ENCODE data around the gene DCAKD. TPM values are rescaled to one million over a fixed set of nuclear protein-coding genes. Genes with fewer than 3 reads are reported as not detected.
A peak's percentile ranks its signal among the peaks of the same experiment; 100 is the strongest.

Gene DCAKD
- total RNA-seq, 1 experiment from 2014 or later = 57.7 TPM

DNA sequence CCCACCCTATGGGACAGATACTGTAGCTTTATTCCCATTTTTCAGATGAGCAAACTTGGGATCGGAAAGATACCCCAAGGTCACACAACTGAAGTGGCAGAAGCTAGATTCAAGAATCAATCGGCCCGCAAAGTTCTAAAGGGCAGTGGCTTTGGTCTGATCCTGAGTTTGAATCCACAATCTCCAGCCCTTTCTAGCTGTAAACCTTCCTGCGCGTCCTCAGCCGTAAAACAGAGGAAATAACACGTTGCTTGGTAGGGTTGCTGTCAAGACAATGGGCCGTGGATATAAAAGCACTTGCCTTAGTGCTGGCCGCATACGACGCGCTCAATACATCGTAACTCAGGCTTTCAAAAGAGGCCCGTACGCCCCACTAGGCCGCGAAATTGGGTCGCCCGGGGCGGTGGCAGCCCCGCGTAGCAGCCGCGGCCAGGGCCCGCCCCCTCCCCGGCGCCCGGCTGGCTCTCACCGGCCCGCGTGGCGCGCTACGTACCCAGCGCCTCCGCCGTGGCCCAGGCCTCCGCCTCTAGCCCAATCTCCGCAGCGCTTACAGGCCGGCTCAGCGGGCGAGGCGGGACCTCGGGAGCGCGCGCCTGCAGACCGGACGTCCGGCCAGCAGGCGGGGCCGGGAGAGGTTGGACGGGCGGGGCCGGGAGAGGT, at the start of gene DCAKD (continued):
- TF ChIP-seq, protein P1, sequence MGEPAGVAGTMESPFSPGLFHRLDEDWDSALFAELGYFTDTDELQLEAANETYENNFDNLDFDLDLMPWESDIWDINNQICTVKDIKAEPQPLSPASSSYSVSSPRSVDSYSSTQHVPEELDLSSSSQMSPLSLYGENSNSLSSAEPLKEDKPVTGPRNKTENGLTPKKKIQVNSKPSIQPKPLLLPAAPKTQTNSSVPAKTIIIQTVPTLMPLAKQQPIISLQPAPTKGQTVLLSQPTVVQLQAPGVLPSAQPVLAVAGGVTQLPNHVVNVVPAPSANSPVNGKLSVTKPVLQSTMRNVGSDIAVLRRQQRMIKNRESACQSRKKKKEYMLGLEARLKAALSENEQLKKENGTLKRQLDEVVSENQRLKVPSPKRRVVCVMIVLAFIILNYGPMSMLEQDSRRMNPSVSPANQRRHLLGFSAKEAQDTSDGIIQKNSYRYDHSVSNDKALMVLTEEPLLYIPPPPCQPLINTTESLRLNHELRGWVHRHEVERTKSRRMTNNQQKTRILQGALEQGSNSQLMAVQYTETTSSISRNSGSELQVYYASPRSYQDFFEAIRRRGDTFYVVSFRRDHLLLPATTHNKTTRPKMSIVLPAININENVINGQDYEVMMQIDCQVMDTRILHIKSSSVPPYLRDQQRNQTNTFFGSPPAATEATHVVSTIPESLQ (CRISPR knock-in tag; IDR thresholded peaks at IDR 0.05) = no peak
- 0 out of 2 replicates have a peak, but pooled peaks have one; percentile 25 for TF ChIP-seq GABPB1 (CRISPR knock-in tag; IDR thresholded peaks at IDR 0.05)
- TF ChIP-seq, protein P2, sequence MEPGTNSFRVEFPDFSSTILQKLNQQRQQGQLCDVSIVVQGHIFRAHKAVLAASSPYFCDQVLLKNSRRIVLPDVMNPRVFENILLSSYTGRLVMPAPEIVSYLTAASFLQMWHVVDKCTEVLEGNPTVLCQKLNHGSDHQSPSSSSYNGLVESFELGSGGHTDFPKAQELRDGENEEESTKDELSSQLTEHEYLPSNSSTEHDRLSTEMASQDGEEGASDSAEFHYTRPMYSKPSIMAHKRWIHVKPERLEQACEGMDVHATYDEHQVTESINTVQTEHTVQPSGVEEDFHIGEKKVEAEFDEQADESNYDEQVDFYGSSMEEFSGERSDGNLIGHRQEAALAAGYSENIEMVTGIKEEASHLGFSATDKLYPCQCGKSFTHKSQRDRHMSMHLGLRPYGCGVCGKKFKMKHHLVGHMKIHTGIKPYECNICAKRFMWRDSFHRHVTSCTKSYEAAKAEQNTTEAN (CRISPR knock-in tag; IDR thresholded peaks at IDR 0.05) = no peak
- TF ChIP-seq, protein P3, sequence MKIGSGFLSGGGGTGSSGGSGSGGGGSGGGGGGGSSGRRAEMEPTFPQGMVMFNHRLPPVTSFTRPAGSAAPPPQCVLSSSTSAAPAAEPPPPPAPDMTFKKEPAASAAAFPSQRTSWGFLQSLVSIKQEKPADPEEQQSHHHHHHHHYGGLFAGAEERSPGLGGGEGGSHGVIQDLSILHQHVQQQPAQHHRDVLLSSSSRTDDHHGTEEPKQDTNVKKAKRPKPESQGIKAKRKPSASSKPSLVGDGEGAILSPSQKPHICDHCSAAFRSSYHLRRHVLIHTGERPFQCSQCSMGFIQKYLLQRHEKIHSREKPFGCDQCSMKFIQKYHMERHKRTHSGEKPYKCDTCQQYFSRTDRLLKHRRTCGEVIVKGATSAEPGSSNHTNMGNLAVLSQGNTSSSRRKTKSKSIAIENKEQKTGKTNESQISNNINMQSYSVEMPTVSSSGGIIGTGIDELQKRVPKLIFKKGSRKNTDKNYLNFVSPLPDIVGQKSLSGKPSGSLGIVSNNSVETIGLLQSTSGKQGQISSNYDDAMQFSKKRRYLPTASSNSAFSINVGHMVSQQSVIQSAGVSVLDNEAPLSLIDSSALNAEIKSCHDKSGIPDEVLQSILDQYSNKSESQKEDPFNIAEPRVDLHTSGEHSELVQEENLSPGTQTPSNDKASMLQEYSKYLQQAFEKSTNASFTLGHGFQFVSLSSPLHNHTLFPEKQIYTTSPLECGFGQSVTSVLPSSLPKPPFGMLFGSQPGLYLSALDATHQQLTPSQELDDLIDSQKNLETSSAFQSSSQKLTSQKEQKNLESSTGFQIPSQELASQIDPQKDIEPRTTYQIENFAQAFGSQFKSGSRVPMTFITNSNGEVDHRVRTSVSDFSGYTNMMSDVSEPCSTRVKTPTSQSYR (CRISPR knock-in tag; IDR thresholded peaks at IDR 0.05) = no peak
- TF ChIP-seq, protein P4, sequence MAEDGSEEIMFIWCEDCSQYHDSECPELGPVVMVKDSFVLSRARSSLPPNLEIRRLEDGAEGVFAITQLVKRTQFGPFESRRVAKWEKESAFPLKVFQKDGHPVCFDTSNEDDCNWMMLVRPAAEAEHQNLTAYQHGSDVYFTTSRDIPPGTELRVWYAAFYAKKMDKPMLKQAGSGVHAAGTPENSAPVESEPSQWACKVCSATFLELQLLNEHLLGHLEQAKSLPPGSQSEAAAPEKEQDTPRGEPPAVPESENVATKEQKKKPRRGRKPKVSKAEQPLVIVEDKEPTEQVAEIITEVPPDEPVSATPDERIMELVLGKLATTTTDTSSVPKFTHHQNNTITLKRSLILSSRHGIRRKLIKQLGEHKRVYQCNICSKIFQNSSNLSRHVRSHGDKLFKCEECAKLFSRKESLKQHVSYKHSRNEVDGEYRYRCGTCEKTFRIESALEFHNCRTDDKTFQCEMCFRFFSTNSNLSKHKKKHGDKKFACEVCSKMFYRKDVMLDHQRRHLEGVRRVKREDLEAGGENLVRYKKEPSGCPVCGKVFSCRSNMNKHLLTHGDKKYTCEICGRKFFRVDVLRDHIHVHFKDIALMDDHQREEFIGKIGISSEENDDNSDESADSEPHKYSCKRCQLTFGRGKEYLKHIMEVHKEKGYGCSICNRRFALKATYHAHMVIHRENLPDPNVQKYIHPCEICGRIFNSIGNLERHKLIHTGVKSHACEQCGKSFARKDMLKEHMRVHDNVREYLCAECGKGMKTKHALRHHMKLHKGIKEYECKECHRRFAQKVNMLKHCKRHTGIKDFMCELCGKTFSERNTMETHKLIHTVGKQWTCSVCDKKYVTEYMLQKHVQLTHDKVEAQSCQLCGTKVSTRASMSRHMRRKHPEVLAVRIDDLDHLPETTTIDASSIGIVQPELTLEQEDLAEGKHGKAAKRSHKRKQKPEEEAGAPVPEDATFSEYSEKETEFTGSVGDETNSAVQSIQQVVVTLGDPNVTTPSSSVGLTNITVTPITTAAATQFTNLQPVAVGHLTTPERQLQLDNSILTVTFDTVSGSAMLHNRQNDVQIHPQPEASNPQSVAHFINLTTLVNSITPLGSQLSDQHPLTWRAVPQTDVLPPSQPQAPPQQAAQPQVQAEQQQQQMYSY (CRISPR knock-in tag; IDR thresholded peaks at IDR 0.05) = no peak

DNA sequence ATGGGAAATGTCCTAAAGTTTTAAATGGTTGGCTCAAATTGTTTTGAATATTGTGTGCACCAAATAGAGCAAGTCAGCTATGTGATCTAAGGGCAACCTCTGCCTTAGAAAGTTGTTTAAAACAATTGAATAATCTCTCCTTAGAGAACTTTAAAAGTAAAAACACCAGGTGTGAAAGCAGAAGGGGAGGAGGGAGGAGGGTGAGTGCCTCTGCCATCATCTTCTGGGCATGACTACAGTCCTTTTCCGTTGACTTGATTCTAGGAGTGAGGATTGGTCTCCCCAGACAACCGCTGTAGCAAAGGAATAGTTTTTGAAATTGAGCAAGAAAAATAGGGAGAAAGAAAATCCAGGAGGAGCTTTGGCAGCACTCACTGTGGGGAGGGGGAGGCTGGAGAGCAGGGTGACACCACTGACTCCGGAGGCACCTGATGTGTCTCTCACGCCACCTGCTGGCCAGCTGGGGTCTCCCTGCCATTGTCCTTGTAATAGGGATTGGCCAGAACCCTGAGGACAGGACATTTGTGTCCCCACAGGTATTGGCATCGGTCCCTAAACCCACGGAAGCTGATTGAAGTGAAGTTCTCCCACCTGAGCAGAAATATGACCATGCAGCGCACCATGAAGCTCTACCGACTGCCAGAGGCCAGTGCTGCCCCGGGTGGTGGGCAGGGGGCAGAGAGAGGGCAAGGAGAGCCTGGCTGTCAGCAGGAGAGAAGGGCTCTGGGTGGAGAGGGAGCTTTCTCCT, 47.6 kb upstream of the DCAKD start:
- Mint-ChIP-seq H3K9me3 (no peaks in the 10 kb centered on the region), H3K4me1 (no peaks in the 10 kb centered on the region), H3K27me3 (ENCODE audit: low read depth) (no peaks in the 10 kb centered on the region), H3K4me3 (no peak overlapping the region), H3K36me3 (peaks cover 73% of the 10 kb centered on the region), H3K27ac (peak overlapping the region; percentile 87)
- TF ChIP-seq, protein P5, sequence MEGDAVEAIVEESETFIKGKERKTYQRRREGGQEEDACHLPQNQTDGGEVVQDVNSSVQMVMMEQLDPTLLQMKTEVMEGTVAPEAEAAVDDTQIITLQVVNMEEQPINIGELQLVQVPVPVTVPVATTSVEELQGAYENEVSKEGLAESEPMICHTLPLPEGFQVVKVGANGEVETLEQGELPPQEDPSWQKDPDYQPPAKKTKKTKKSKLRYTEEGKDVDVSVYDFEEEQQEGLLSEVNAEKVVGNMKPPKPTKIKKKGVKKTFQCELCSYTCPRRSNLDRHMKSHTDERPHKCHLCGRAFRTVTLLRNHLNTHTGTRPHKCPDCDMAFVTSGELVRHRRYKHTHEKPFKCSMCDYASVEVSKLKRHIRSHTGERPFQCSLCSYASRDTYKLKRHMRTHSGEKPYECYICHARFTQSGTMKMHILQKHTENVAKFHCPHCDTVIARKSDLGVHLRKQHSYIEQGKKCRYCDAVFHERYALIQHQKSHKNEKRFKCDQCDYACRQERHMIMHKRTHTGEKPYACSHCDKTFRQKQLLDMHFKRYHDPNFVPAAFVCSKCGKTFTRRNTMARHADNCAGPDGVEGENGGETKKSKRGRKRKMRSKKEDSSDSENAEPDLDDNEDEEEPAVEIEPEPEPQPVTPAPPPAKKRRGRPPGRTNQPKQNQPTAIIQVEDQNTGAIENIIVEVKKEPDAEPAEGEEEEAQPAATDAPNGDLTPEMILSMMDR (IDR thresholded peaks at IDR 0.05) = peak; percentile 82
- TF ChIP-seq, protein P6, sequence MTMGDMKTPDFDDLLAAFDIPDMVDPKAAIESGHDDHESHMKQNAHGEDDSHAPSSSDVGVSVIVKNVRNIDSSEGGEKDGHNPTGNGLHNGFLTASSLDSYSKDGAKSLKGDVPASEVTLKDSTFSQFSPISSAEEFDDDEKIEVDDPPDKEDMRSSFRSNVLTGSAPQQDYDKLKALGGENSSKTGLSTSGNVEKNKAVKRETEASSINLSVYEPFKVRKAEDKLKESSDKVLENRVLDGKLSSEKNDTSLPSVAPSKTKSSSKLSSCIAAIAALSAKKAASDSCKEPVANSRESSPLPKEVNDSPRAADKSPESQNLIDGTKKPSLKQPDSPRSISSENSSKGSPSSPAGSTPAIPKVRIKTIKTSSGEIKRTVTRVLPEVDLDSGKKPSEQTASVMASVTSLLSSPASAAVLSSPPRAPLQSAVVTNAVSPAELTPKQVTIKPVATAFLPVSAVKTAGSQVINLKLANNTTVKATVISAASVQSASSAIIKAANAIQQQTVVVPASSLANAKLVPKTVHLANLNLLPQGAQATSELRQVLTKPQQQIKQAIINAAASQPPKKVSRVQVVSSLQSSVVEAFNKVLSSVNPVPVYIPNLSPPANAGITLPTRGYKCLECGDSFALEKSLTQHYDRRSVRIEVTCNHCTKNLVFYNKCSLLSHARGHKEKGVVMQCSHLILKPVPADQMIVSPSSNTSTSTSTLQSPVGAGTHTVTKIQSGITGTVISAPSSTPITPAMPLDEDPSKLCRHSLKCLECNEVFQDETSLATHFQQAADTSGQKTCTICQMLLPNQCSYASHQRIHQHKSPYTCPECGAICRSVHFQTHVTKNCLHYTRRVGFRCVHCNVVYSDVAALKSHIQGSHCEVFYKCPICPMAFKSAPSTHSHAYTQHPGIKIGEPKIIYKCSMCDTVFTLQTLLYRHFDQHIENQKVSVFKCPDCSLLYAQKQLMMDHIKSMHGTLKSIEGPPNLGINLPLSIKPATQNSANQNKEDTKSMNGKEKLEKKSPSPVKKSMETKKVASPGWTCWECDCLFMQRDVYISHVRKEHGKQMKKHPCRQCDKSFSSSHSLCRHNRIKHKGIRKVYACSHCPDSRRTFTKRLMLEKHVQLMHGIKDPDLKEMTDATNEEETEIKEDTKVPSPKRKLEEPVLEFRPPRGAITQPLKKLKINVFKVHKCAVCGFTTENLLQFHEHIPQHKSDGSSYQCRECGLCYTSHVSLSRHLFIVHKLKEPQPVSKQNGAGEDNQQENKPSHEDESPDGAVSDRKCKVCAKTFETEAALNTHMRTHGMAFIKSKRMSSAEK (CRISPR knock-in tag; IDR thresholded peaks at IDR 0.05; ENCODE audit: borderline replicate concordance) = no peak
- TF ChIP-seq, protein P7, sequence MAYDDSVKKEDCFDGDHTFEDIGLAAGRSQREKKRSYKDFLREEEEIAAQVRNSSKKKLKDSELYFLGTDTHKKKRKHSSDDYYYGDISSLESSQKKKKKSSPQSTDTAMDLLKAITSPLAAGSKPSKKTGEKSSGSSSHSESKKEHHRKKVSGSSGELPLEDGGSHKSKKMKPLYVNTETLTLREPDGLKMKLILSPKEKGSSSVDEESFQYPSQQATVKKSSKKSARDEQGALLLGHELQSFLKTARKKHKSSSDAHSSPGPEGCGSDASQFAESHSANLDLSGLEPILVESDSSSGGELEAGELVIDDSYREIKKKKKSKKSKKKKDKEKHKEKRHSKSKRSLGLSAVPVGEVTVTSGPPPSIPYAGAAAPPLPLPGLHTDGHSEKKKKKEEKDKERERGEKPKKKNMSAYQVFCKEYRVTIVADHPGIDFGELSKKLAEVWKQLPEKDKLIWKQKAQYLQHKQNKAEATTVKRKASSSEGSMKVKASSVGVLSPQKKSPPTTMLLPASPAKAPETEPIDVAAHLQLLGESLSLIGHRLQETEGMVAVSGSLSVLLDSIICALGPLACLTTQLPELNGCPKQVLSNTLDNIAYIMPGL (CRISPR knock-in tag; IDR thresholded peaks at IDR 0.05) = 0 out of 2 replicates have a peak, but pooled peaks have one; percentile 52
- TF ChIP-seq, protein P8, sequence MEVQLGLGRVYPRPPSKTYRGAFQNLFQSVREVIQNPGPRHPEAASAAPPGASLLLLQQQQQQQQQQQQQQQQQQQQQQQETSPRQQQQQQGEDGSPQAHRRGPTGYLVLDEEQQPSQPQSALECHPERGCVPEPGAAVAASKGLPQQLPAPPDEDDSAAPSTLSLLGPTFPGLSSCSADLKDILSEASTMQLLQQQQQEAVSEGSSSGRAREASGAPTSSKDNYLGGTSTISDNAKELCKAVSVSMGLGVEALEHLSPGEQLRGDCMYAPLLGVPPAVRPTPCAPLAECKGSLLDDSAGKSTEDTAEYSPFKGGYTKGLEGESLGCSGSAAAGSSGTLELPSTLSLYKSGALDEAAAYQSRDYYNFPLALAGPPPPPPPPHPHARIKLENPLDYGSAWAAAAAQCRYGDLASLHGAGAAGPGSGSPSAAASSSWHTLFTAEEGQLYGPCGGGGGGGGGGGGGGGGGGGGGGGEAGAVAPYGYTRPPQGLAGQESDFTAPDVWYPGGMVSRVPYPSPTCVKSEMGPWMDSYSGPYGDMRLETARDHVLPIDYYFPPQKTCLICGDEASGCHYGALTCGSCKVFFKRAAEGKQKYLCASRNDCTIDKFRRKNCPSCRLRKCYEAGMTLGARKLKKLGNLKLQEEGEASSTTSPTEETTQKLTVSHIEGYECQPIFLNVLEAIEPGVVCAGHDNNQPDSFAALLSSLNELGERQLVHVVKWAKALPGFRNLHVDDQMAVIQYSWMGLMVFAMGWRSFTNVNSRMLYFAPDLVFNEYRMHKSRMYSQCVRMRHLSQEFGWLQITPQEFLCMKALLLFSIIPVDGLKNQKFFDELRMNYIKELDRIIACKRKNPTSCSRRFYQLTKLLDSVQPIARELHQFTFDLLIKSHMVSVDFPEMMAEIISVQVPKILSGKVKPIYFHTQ (CRISPR knock-in tag; IDR thresholded peaks at IDR 0.05) = no peak
- TF ChIP-seq ZNF263 (CRISPR knock-in tag; IDR thresholded peaks at IDR 0.05; ENCODE audit: low read depth) (peak; percentile 71; the same call in 1 of the 2 replicates), GTF2I (CRISPR knock-in tag; conservative IDR thresholded peaks at IDR 0.05) (no peak)
- ChIA-PET POLR2A (interaction anchor here (0.5 to 0.9 kb wide), 2 partner anchors 10 to 106 kb away, joined by 3 read pairs; no protein-coding TSS in a partner anchor), CTCF (interaction anchor here (0.6 to 2.7 kb wide), 43 partner anchors 10 to 232 kb away, joined by 3 to 28 read pairs (median 5); partner anchors contain the start of genes ACBD4, EFTUD2, GFAP and HEXIM2)
- ATAC-seq (peak; percentile 96), DNase-seq (ENCODE audit: low spot score) (peak; percentile 94)
